Endodermal cell (in vitro differentiated cells): ENCODE results near the gene LPGAT1. TPM values are rescaled to one million over a fixed set of nuclear protein-coding genes. Genes with fewer than 3 reads are reported as not detected.
"Not testable (repeated sequence)": the region's sequence is repeated elsewhere in the genome, so short reads cannot be mapped to it uniquely, and the experiment has no call there.

ENCODE experiments used
- DNase-seq: peaks from one replicate; pipeline ENCODE4 v3.0.0-alpha.2; 2017
- H3K27ac ChIP-seq: 2 replicates; pipeline ENCODE4 v1.5.1; 2013; ENCODE audit warnings: mild to moderate bottlenecking, low read depth, low read length, moderate library complexity
- H3K27me3 ChIP-seq: 2 replicates; pipeline ENCODE4 v1.6.1; 2013; ENCODE audit warnings: mild to moderate bottlenecking, low read length, moderate library complexity; ENCODE audit not compliant: insufficient read depth, control insufficient read depth, poor library complexity, severe bottlenecking
- H3K36me3 ChIP-seq: 2 replicates; pipeline ENCODE4 v1.7.0; 2013; ENCODE audit warnings: mild to moderate bottlenecking, low read length, moderate library complexity; ENCODE audit not compliant: control insufficient read depth, insufficient read depth
- H3K4me1 ChIP-seq: one replicate; pipeline ENCODE4 v1.7.0; 2013; ENCODE audit warnings: low read length; ENCODE audit not compliant: control insufficient read depth, insufficient read depth
- H3K4me3 ChIP-seq: 2 replicates; pipeline ENCODE4 v1.5.1; 2013; ENCODE audit warnings: mild to moderate bottlenecking, low read length, moderate library complexity
- H3K9ac ChIP-seq: 2 replicates; pipeline ENCODE4 v1.6.1; 2013; ENCODE audit warnings: mild to moderate bottlenecking, low read length, moderate library complexity; ENCODE audit not compliant: poor library complexity, severe bottlenecking; ENCODE audit errors: extremely low read depth
- H3K9me3 ChIP-seq: 2 replicates; pipeline ENCODE4 v1.6.1; 2013; ENCODE audit warnings: mild to moderate bottlenecking, low read length, moderate library complexity; ENCODE audit not compliant: control insufficient read depth
- H3K27ac Mint-ChIP-seq: 2 replicates; pipeline ENCODE4 v1.8.0; 2020; ENCODE audit warnings: mixed read lengths
- H3K27me3 Mint-ChIP-seq: 2 replicates; pipeline ENCODE4 v1.8.0; 2021; ENCODE audit warnings: mild to moderate bottlenecking, mixed read lengths; ENCODE audit not compliant: insufficient read depth
- H3K36me3 Mint-ChIP-seq: 2 replicates; pipeline ENCODE4 v1.8.0; 2020; ENCODE audit warnings: low read depth, mixed read lengths
- H3K4me1 Mint-ChIP-seq: 2 replicates; pipeline ENCODE4 v1.8.0; 2020; ENCODE audit warnings: mixed read lengths
- H3K4me3 Mint-ChIP-seq: 2 replicates; pipeline ENCODE4 v1.8.0; 2020; ENCODE audit warnings: mild to moderate bottlenecking, moderate library complexity, mixed read lengths
- H3K9me3 Mint-ChIP-seq: 2 replicates; pipeline ENCODE4 v1.8.0; 2020; ENCODE audit warnings: mild to moderate bottlenecking, mixed read lengths
- CTCF ChIP-seq: fragments of 200-600 bp; sonication (generic); conservative IDR thresholded peaks from 2 replicates; pipeline ENCODE4 v1.5.0; 2021; ENCODE audit warnings: antibody characterized with exemption, mild to moderate bottlenecking
- WGBS, 2 experiments: methylation state at CpG; one replicate each; pipeline versions ENCODE4 v1.1.5 to v1.1.7; 2013; ENCODE audit warnings: missing lambda C conversion rate in 2 of 2, mixed read lengths in 1 of 2; ENCODE audit not compliant: insufficient coverage in 1 of 2, insufficient read length in 1 of 2; 5-methylcytosine and 5-hydroxymethylcytosine counted together
- total RNA-seq, 2 donors: library from RNA; stranded (reverse); fragmentation: NEBNext Ultra II Directional in 1 of 2; extraction: Animal tissue kit (Norgen Biotek cat#: 25700) in 1 of 2; gene quantifications; 2 replicates in 1 of 2; 3 replicates in 1 of 2; pipeline ENCODE4 v1.2.1, GENCODE V29; 2021

Gene LPGAT1
- total RNA-seq, 2 donors from 2014 or later = 57.0 to 66.9 TPM

GRCh38 chr1:211875541-211875940, 45.0 kb upstream of the LPGAT1 start:
- H3K4me3 Mint-ChIP-seq = no peak overlapping the region
- H3K9me3 Mint-ChIP-seq = peaks cover 16% of the 10 kb centered on the region
- no peaks in the 10 kb centered on the region for H3K27me3 Mint-ChIP-seq
- peaks cover 3% of the 10 kb centered on the region for H3K9me3 ChIP-seq
- H3K4me3 ChIP-seq = no peak overlapping the region
- no peaks in the 10 kb centered on the region for H3K36me3 ChIP-seq
- H3K27ac ChIP-seq = no peak overlapping the region
- TF ChIP-seq CTCF = no peak
- no peaks in the 10 kb centered on the region for H3K36me3 Mint-ChIP-seq
- no peaks in the 10 kb centered on the region for H3K4me1 ChIP-seq
- no peaks in the 10 kb centered on the region for H3K27me3 ChIP-seq
- no peaks in the 10 kb centered on the region for H3K4me1 Mint-ChIP-seq
- no peak overlapping the region for H3K9ac ChIP-seq
- H3K27ac Mint-ChIP-seq = no peak overlapping the region
- no peak for DNase-seq

GRCh38 chr1:211874521-211875347, 44.2 kb upstream of the LPGAT1 start:
- Histone ChIP-seq H3K36me3 (no peaks in the 10 kb centered on the region), H3K9ac (no peak overlapping the region), H3K4me1 (no peaks in the 10 kb centered on the region), H3K27me3 (no peaks in the 10 kb centered on the region), H3K27ac (no peak overlapping the region), H3K9me3 (no peaks in the 10 kb centered on the region), H3K4me3 (no peak overlapping the region)
- Mint-ChIP-seq H3K27ac (no peak overlapping the region), H3K4me1 (no peaks in the 10 kb centered on the region), H3K36me3 (no peaks in the 10 kb centered on the region), H3K27me3 (no peaks in the 10 kb centered on the region), H3K9me3 (peaks cover 14% of the 10 kb centered on the region), H3K4me3 (no peak overlapping the region)
- TF ChIP-seq CTCF = no peak
- DNase-seq = no peak
- WGBS, 2 experiments = 93 to 97% methylated on average over 9 to 25 of the region's 25 CpGs

- DNase-seq, H3K4me1 Mint-ChIP-seq, H3K36me3 Mint-ChIP-seq, H3K27me3 Mint-ChIP-seq, H3K9ac ChIP-seq, H3K9me3 ChIP-seq, H3K27me3 ChIP-seq, H3K4me3 Mint-ChIP-seq, H3K36me3 ChIP-seq, H3K27ac ChIP-seq, H3K4me1 ChIP-seq, H3K4me3 ChIP-seq, H3K27ac Mint-ChIP-seq: not testable (repeated sequence)
- peaks cover 14% of the 10 kb centered on the region for H3K9me3 Mint-ChIP-seq
- 89 to 100% methylated on average over 2 to 3 of the region's 3 CpGs for WGBS, 2 experiments
Observed at GRCh38 chr1:211873731-211874130, 43.2 kb upstream of the LPGAT1 start.

- Histone ChIP-seq H3K4me3 (no peak overlapping the region), H3K9me3 (no peaks in the 10 kb centered on the region), H3K9ac (no peak overlapping the region), H3K36me3 (no peaks in the 10 kb centered on the region), H3K4me1 (no peaks in the 10 kb centered on the region), H3K27me3 (no peaks in the 10 kb centered on the region), H3K27ac (no peak overlapping the region)
- TF ChIP-seq CTCF = no peak
- Mint-ChIP-seq H3K9me3 (peaks cover 14% of the 10 kb centered on the region), H3K27me3 (no peaks in the 10 kb centered on the region), H3K27ac (no peak overlapping the region), H3K4me3 (no peak overlapping the region), H3K4me1 (no peaks in the 10 kb centered on the region), H3K36me3 (no peaks in the 10 kb centered on the region)
- WGBS, 2 experiments = 88% methylated on average over 1 of the region's 1 CpG; no CpG with 5 or more reads in 1 of the 2 experiments
- DNase-seq = no peak
Observed at GRCh38 chr1:211870156-211870555, 39.6 kb upstream of the LPGAT1 start.
